ENCODE measurements around the gene KRT75. TPM values are rescaled to one million over a fixed set of nuclear protein-coding genes. Genes with fewer than 3 reads are reported as not detected.

KRT75 gene
- total and polyA plus RNA-seq, 2 donors (not counting 3 experiments of a cell fraction or from before 2014, with no cell fraction given) = not detected

GRCh38 chr12:52473768-52474167 is 39.6 kb upstream of the KRT75 start, which contains the start of gene KRT6C:
Gene KRT6C, minus strand, starts transcription at chr12:52473805. Its CDS starts 68 bp downstream, at chr12:52473737.
- CTCF ChIA-PET = no interaction called here
- DNase-seq (ENCODE audit: low read depth, low spot score) (no peak), FAIRE-seq (no peak)
- no peak within 1 kb of the TSS for H2AFZ ChIP-seq (ENCODE audit: low read depth, low read length)
- H3K4me2 ChIP-seq (ENCODE audit: insufficient read depth, low read length) = no peak within 1 kb of the TSS
- H3K9ac ChIP-seq (replicated peaks; ENCODE audit: extremely low read depth, insufficient read depth, low read length) = no peak within 1 kb of the TSS
- H3K36me3 ChIP-seq (ENCODE audit: control insufficient read depth in 2 of 2, extremely low read depth in 1 of 2, insufficient read depth in 2 of 2, low read length in 2 of 2) = no peaks in the 10 kb centered on the region
- H4K20me1 ChIP-seq (replicated peaks; ENCODE audit: control insufficient read depth, extremely low read depth, insufficient read depth, low read length) = no peaks in the 10 kb centered on the region
- BruUV-seq (replicated peaks) = no TSS peak
- no peaks in the 10 kb centered on the region for H3K4me1 ChIP-seq (ENCODE audit: control insufficient read depth, extremely low read depth, insufficient read depth, low read length)
- no peak within 1 kb of the TSS for H3K27ac ChIP-seq (ENCODE audit: insufficient read depth, low read depth, low read length)
- H3K9me3 ChIP-seq (replicated peaks; ENCODE audit: control insufficient read depth, insufficient read depth, low read length) = no peaks in the 10 kb centered on the region
- no peaks in the 10 kb centered on the region for H3K79me2 ChIP-seq (ENCODE audit: control insufficient read depth, insufficient read depth, low read length)
- dilution Hi-C loops (cut with MboI; ENCODE audit: extremely low pct_ligation_motif_present, low sequenced_read_pairs) (no loop called here), intact Hi-C loops (cut with micrococcal nuclease) (no loop called here)
- TF ChIP-seq MYC (IDR thresholded peaks at IDR 0.05; ENCODE audit: low read depth, low read length) = no peak
- TF ChIP-seq, protein P1, sequence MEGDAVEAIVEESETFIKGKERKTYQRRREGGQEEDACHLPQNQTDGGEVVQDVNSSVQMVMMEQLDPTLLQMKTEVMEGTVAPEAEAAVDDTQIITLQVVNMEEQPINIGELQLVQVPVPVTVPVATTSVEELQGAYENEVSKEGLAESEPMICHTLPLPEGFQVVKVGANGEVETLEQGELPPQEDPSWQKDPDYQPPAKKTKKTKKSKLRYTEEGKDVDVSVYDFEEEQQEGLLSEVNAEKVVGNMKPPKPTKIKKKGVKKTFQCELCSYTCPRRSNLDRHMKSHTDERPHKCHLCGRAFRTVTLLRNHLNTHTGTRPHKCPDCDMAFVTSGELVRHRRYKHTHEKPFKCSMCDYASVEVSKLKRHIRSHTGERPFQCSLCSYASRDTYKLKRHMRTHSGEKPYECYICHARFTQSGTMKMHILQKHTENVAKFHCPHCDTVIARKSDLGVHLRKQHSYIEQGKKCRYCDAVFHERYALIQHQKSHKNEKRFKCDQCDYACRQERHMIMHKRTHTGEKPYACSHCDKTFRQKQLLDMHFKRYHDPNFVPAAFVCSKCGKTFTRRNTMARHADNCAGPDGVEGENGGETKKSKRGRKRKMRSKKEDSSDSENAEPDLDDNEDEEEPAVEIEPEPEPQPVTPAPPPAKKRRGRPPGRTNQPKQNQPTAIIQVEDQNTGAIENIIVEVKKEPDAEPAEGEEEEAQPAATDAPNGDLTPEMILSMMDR (IDR thresholded peaks at IDR 0.05; ENCODE audit: extremely low read depth in 1 of 2, insufficient read depth in 1 of 2, low read depth in 1 of 2, low read length in 2 of 2) = no peak
- TF ChIP-seq EZH2 (IDR thresholded peaks at IDR 0.05; ENCODE audit: borderline replicate concordance, low read depth, low read length, severe bottlenecking) = no peak
- TF ChIP-seq POLR2A (IDR thresholded peaks at IDR 0.05; ENCODE audit: low read depth, low read length) = no peak
- no peak for TF ChIP-seq FOS (IDR thresholded peaks at IDR 0.05; ENCODE audit: borderline replicate concordance, insufficient read depth, low read length)
- TF ChIP-seq GATA2 (IDR thresholded peaks at IDR 0.05; ENCODE audit: insufficient read depth, insufficient read length, low read depth, low read length) = no peak
- no peak for TF ChIP-seq JUN (IDR thresholded peaks at IDR 0.05; ENCODE audit: borderline replicate concordance, insufficient read depth, insufficient read length, low read depth)
- TF ChIP-seq MAX (IDR thresholded peaks at IDR 0.05; ENCODE audit: insufficient read depth, insufficient read length) = no peak
- TF ChIP-seq POLR2AphosphoS5 (IDR thresholded peaks at IDR 0.05; ENCODE audit: insufficient read depth, low read depth, low read length) = no peak
- no peak within 1 kb of the TSS for H3K4me3 ChIP-seq (replicated peaks in 1 of 3; ENCODE audit: insufficient read depth in 1 of 3, low read depth in 1 of 3, low read length in 3 of 3)
- POLR2A ChIA-PET = no interaction called here
- peaks cover 0 to 2% of the 10 kb centered on the region in 2 experiments for H3K27me3 ChIP-seq (ENCODE audit: control insufficient read depth in 2 of 2, insufficient read depth in 2 of 2, low read length in 2 of 2)
- no peaks in the 10 kb centered on the region for H3K9me1 ChIP-seq (replicated peaks; ENCODE audit: control insufficient read depth, extremely low read depth, insufficient read depth, low read length)

Measured in endothelial cell of umbilical vein (primary cell).